Gastrocnemius medialis (tissue), 4 donors: Measurements from ENCODE around the gene SASH1. TPM values are rescaled to one million over a fixed set of nuclear protein-coding genes. Genes with fewer than 3 reads are reported as not detected.

Experiments
- ATAC-seq, 2 donors: fragments of 150-250 bp; one replicate each; pipeline ENCODE4 v1.9.1; 2016
- DNase-seq, 2 donors: peaks; one replicate each; pipeline ENCODE4 v3.0.0-alpha.2; 2019
- H3K27ac ChIP-seq, 4 donors: fragments of 200-600 bp; sonication (generic); 1 replicate in 1 of 4; 2 replicates in 3 of 4; pipeline ENCODE4 v1.5.1; 2016 to 2018; ENCODE audit warnings: mild to moderate bottlenecking in 2 of 4, moderate library complexity in 1 of 4
- H3K27me3 ChIP-seq, 3 donors: fragments of 200-600 bp; sonication (generic) in 2 of 3; 1 replicate in 1 of 3; 2 replicates in 2 of 3; pipeline versions ENCODE4 v1.5.1 to v1.6.0; 2016 to 2019; ENCODE audit warnings: mild to moderate bottlenecking in 1 of 3, moderate library complexity in 1 of 3
- H3K36me3 ChIP-seq, 2 donors: fragments of 200-600 bp; sonication (generic) in 1 of 2; one replicate each; pipeline ENCODE4 v1.5.1; 2017 to 2018
- H3K4me1 ChIP-seq, 2 donors: fragments of 200-600 bp; sonication (generic) in 1 of 2; one replicate each; pipeline ENCODE4 v1.5.1; 2016 to 2017; ENCODE audit warnings: mild to moderate bottlenecking in 2 of 2
- H3K4me3 ChIP-seq, 4 donors: fragments of 200-600 bp; sonication (generic) in 3 of 4; 1 replicate in 1 of 4; 2 replicates in 3 of 4; pipeline ENCODE4 v1.5.1; 2016 to 2019; ENCODE audit warnings: mild to moderate bottlenecking in 2 of 4
- H3K9me3 ChIP-seq, 3 donors: fragments of 200-600 bp; sonication (generic) in 2 of 3; 1 replicate in 1 of 3; 2 replicates in 2 of 3; pipeline ENCODE4 v1.5.1; 2016 to 2019
- POLR2A ChIP-seq, 2 donors: fragments of 450-650 bp; IDR thresholded peaks; one replicate each; pipeline ENCODE4 v1.6.1; 2017; ENCODE audit warnings: antibody characterized with exemption in 2 of 2, mild to moderate bottlenecking in 2 of 2, moderate library complexity in 2 of 2
- in situ Hi-C, 4 donors: fragments of 200-750 bp; cut with MboI; loops; one replicate each; pipeline versions ENCODE4 v1.15.0 to v1.8.0; 2017; ENCODE audit warnings: low sequenced_read_pairs in 4 of 4
- intact Hi-C: fragments of 100-400 bp; cut with DNase I; formaldehyde crosslinking; loops from one replicate; pipeline ENCODE4 v1.15.1; 2023; ENCODE audit warnings: low total_unique reads
- total RNA-seq, 4 donors: library from RNA; depleted of rRNA; stranded (reverse); fragments of >200 nt; gene quantifications; one replicate each; pipeline versions ENCODE4 v1.1.0 to v1.2.3, GENCODE V29; 2016
- TF ChIP-seq, protein P1 (sequence below), 5 experiments: fragments of 450-650 bp in 3 of 5; fragments of 200-600 bp in 2 of 5; sonication (generic) in 2 of 5; IDR thresholded peaks in 4 of 5; conservative IDR thresholded peaks in 1 of 5; 1 replicate in 4 of 5; 2 replicates in 1 of 5; pipeline ENCODE4 v1.5.1; 2016 to 2019; ENCODE audit warnings: antibody characterized with exemption in 5 of 5, mild to moderate bottlenecking in 3 of 5, moderate library complexity in 3 of 5

SASH1 gene
- total RNA-seq, 4 donors from 2014 or later, result 28.2 to 42.4 (median 35.4) TPM

GRCh38 chr6:148564494-148565035, 221.9 kb downstream of the SASH1 start:
- ATAC-seq, result no peak

GRCh38 chr6:148565321-148565926, 222.8 kb downstream of the SASH1 start:
- in situ Hi-C loops, result no loop called here
- H3K27me3 ChIP-seq, result no peaks in the 10 kb centered on the region

More at GRCh38 chr6:148564494-148565035, 221.9 kb downstream of the SASH1 start:
- Histone ChIP-seq H3K4me3 (no peak overlapping the region), H3K36me3 (no peaks in the 10 kb centered on the region), H3K27me3 (no peaks in the 10 kb centered on the region), H3K4me1 (no peaks in the 10 kb centered on the region), H3K9me3 (no peaks in the 10 kb centered on the region), H3K27ac (no peak overlapping the region)
- in situ Hi-C loops, result no loop called here
- no peak for TF ChIP-seq POLR2A (IDR thresholded peaks at IDR 0.05)
- TF ChIP-seq, protein P1, sequence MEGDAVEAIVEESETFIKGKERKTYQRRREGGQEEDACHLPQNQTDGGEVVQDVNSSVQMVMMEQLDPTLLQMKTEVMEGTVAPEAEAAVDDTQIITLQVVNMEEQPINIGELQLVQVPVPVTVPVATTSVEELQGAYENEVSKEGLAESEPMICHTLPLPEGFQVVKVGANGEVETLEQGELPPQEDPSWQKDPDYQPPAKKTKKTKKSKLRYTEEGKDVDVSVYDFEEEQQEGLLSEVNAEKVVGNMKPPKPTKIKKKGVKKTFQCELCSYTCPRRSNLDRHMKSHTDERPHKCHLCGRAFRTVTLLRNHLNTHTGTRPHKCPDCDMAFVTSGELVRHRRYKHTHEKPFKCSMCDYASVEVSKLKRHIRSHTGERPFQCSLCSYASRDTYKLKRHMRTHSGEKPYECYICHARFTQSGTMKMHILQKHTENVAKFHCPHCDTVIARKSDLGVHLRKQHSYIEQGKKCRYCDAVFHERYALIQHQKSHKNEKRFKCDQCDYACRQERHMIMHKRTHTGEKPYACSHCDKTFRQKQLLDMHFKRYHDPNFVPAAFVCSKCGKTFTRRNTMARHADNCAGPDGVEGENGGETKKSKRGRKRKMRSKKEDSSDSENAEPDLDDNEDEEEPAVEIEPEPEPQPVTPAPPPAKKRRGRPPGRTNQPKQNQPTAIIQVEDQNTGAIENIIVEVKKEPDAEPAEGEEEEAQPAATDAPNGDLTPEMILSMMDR (IDR thresholded peaks at IDR 0.05 in 4 of 5, conservative IDR thresholded peaks at IDR 0.05 in 1 of 5), result no peak
- intact Hi-C loops, result no loop called here
- DNase-seq, result no peak

GRCh38 chr6:148565930-148566663, 223.5 kb downstream of the SASH1 start:
- in situ Hi-C loops, result no loop called here

More at GRCh38 chr6:148565321-148565926, 222.8 kb downstream of the SASH1 start:
- Histone ChIP-seq H3K4me1 (no peaks in the 10 kb centered on the region), H3K9me3 (no peaks in the 10 kb centered on the region), H3K4me3 (no peak overlapping the region), H3K36me3 (no peaks in the 10 kb centered on the region), H3K27ac (no peak overlapping the region)
- ATAC-seq (no peak), DNase-seq (no peak)
- TF ChIP-seq POLR2A (IDR thresholded peaks at IDR 0.05), result no peak
- TF ChIP-seq, protein P1 (IDR thresholded peaks at IDR 0.05 in 4 of 5, conservative IDR thresholded peaks at IDR 0.05 in 1 of 5), result no peak
- intact Hi-C loops, result no loop called here

DNA sequence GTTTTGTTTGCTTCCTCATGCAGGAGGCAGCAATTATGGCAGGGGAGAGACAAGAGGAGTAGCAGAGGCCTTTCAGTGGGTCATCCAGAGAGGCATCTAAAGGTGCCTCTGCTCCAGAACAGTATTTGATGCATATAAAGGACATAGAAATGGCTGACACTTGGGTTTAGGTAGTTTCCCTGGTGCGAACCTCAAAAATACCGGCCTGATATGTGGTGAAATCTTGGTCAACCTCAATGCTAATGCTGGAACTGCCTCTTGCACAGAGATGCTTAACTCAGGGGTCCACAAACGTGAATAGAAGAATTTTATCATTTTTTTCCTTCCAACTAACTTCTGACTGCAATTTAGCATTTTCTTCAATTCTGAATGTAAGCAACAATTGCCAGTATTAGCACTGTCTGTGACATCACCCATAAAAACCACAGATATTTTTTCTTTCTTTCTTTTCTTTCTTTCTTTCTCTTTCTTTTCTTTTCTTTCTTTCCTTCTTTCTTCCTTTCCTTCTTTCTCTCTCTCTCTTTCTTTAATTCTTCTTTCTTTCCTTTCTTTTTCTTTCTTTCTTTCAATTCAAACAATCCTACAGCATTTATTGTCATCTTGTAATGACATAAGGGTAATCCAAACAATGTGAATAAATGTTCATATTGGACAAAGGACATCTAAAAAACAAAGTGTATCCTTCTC, 224.2 kb downstream of the SASH1 start:
- TF ChIP-seq, protein P1 (IDR thresholded peaks at IDR 0.05 in 4 of 5, conservative IDR thresholded peaks at IDR 0.05 in 1 of 5), result no peak
- TF ChIP-seq POLR2A (IDR thresholded peaks at IDR 0.05), result no peak
- H3K4me3 ChIP-seq, result no peak overlapping the region
- no peaks in the 10 kb centered on the region for H3K27me3 ChIP-seq
- H3K4me1 ChIP-seq, result no peaks in the 10 kb centered on the region
- H3K27ac ChIP-seq, result no peak overlapping the region
- no peaks in the 10 kb centered on the region for H3K36me3 ChIP-seq
- no peaks in the 10 kb centered on the region for H3K9me3 ChIP-seq
- ATAC-seq, result no peak
- in situ Hi-C loops (no loop called here), intact Hi-C loops (no loop called here)
- DNase-seq, result no peak

More at GRCh38 chr6:148565930-148566663, 223.5 kb downstream of the SASH1 start:
- H3K27ac ChIP-seq, result no peak overlapping the region
- H3K27me3 ChIP-seq, result no peaks in the 10 kb centered on the region
- H3K9me3 ChIP-seq, result no peaks in the 10 kb centered on the region
- H3K36me3 ChIP-seq, result no peaks in the 10 kb centered on the region
- TF ChIP-seq POLR2A (IDR thresholded peaks at IDR 0.05), result no peak
- intact Hi-C loops, result no loop called here
- ATAC-seq (no peak), DNase-seq (no peak)
- H3K4me3 ChIP-seq, result no peak overlapping the region
- H3K4me1 ChIP-seq, result no peaks in the 10 kb centered on the region

GRCh38 chr6:148570456-148570855, 227.8 kb downstream of the SASH1 start:
- in situ Hi-C loops, result loop anchor here in 1 of 4 donors (10.0 kb wide), 1 partner anchor 864 kb away; no protein-coding TSS in a partner anchor
- DNase-seq (no peak), ATAC-seq (no peak)
- peaks cover 0 to 9% of the 10 kb centered on the region in 2 donors for H3K4me1 ChIP-seq
- TF ChIP-seq, protein P1 (IDR thresholded peaks at IDR 0.05 in 4 of 5, conservative IDR thresholded peaks at IDR 0.05 in 1 of 5), result no peak
- TF ChIP-seq POLR2A (IDR thresholded peaks at IDR 0.05), result no peak
- H3K9me3 ChIP-seq, result no peaks in the 10 kb centered on the region
- intact Hi-C loops, result no loop called here
- no peaks in the 10 kb centered on the region for H3K36me3 ChIP-seq
- H3K27ac ChIP-seq, result no peak overlapping the region
- H3K27me3 ChIP-seq, result no peaks in the 10 kb centered on the region
- no peak overlapping the region for H3K4me3 ChIP-seq
